TTC549 (cell line): ENCODE data around the gene OPRM1.

Source experiments
- FAIRE-seq: peaks from 2 replicates; lab custom pipeline; 2012; peaks lifted over from hg19 to GRCh38; lab: Jason Lieb, UNC

OPRM1 gene

GRCh38 chr6:154285826-154286225 is 246.8 kb downstream of the OPRM1 start:
- FAIRE-seq = no peak

DNA sequence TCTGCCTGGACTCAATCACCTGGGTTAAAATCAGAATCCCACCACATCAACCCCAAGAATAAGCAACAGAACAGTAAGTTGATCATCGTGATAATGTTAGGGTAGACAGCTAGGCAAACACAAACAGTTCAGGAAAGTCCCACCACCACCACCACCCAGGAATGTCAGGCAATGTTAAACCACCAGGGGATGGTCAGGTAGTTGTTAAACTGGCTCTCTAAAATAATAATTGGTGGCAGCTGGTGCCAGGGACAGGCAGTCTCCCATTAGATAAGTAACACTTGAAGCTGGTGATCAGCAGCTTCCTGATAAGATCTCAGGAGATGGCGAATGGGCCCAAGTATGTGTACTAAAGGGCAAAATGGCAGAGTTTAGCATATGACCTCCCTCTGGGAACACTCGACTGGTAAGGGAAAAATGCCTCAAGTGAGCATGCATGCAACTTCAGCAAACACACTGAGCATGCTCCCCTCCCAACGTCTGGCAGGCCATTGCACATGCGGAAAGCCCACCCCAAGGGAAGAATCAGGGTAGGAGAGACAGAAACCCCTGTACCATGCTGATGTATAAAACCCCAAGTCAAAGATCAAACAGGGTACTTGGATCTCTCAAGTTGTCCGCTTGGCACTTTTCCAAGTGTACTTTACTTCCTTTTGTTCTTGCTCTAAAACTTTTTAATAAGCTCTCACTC is 250.9 kb downstream of the OPRM1 start:
- no peak for FAIRE-seq

DNA sequence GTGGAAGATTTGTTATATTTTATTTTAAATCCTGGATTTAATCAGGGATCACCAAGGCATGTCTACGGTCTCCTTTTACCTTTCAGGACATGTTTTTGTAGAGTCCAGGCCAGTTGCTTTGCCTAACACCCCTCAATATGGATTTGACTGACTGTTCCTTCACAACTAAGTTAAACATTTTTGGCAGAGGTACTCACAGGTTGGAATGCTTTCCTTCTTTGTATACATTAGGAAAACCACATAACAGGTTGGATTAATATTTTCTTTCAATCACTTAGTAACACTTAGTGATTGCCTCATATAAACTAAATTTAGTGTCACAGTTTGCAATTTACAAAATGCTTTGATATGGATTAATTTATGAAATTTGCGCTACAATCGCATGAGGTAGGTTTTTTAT is 253.0 kb downstream of the OPRM1 start:
- no peak for FAIRE-seq

DNA sequence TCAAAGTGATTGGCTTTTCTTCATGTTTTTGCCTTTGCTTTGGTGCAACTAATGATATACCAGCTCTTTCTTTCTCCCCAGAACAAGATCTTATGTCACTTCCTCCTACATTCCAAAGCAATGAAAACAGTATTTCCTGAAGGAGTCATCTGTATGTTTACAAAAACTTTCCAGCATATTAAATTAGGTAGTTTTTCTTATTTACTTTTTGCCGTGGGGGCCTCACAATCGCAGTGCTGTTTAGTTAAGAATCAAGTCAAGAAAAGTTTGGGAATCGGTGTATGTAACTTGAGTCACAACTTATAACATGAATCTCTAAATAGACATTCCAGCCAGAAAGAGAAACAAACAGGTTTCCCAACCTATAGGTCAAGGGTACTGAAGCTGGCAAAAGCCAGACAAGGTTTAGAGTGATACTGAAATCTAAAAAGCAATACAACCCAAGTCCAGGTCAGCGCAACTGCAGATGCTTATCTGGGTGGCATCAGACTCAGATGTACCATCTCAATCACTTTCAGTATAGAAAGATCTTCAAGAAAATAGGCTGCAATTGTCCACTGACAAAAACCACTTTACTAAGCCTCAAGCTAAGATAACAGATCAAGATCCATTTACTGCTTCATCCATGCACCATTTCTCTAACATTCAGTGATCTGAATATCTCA is 253.9 kb downstream of the OPRM1 start:
- no peak for FAIRE-seq

DNA sequence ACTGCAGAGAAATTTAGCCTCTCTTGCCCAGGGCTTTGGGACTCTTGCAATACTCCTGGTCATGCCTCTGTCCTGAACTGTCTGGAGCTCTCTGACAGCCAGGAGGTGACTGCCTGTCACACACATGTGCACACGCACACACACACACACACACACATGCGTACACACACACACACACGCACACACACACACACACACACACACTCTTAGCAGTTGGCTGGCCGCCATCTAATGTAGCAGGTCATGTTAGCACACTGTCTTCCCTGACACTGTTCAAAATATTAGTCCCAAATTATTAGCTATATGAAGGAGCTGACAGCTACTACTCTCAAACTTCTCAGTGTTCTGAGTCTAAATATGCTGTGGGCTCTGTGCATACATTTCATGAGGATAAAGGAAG is 256.7 kb downstream of the OPRM1 start:
- no peak for FAIRE-seq
